Breast epithelium (tissue), 4 donors: Measurements from ENCODE around the gene NIBAN1. TPM values are rescaled to one million over a fixed set of nuclear protein-coding genes. Genes with fewer than 3 reads are reported as not detected.

Experiments
- DNase-seq, 2 donors: peaks; one replicate each; pipeline ENCODE4 v3.0.0-alpha.2; 2019; ENCODE audit warnings: low spot score in 2 of 2
- H3K27ac ChIP-seq, 2 donors: fragments of 200-600 bp; sonication (generic) in 1 of 2; one replicate each; pipeline ENCODE4 v1.5.1; 2016 to 2019; ENCODE audit warnings: mild to moderate bottlenecking in 1 of 2
- H3K27me3 ChIP-seq, 2 donors: fragments of 200-600 bp; sonication (generic) in 1 of 2; one replicate each; pipeline versions ENCODE4 v1.5.1 to v1.6.0; 2017 to 2019; ENCODE audit warnings: control low read depth in 1 of 2, mild to moderate bottlenecking in 1 of 2
- H3K36me3 ChIP-seq: fragments of 200-600 bp; one replicate; pipeline ENCODE4 v1.5.1; 2019
- H3K4me1 ChIP-seq, 2 donors: fragments of 200-600 bp; sonication (generic); one replicate each; pipeline ENCODE4 v1.5.1; 2016 to 2019; ENCODE audit warnings: control low read depth in 1 of 2
- H3K4me3 ChIP-seq, 3 donors: fragments of 200-600 bp; sonication (generic); 1 replicate in 2 of 3; 2 replicates in 1 of 3; pipeline ENCODE4 v1.5.1; 2016 to 2019; ENCODE audit warnings: mild to moderate bottlenecking in 3 of 3, moderate library complexity in 2 of 3
- H3K9me3 ChIP-seq, 2 donors: fragments of 200-600 bp; sonication (generic) in 1 of 2; one replicate each; pipeline ENCODE4 v1.5.1; 2016 to 2019; ENCODE audit warnings: control low read depth in 1 of 2
- POLR2A ChIP-seq: fragments of 450-650 bp; IDR thresholded peaks from one replicate; pipeline ENCODE4 v1.6.1; 2016; ENCODE audit warnings: antibody characterized with exemption, mild to moderate bottlenecking, moderate library complexity
- POLR2AphosphoS5 ChIP-seq, 3 donors: sonication (generic); formaldehyde crosslinking; IDR thresholded peaks; one replicate each; pipeline ENCODE4 v1.6.1; 2017; ENCODE audit warnings: antibody characterized with exemption in 3 of 3
- intact Hi-C: fragments of 100-400 bp; cut with DNase I; formaldehyde crosslinking; loops from one replicate; pipeline ENCODE4 v1.15.1; 2023; ENCODE audit warnings: low total_unique reads
- total RNA-seq, 3 donors: library from RNA; depleted of rRNA; stranded (reverse); fragments of >200 nt; gene quantifications; one replicate each; pipeline ENCODE4 v1.1.0, GENCODE V29; 2016
- TF ChIP-seq, protein P1 (sequence below), 3 donors: fragments of 450-650 bp; IDR thresholded peaks; one replicate each; pipeline ENCODE4 v1.5.1; 2016 to 2017; ENCODE audit warnings: antibody characterized with exemption in 3 of 3, mild to moderate bottlenecking in 3 of 3, moderate library complexity in 3 of 3

NIBAN1 gene, protein sequence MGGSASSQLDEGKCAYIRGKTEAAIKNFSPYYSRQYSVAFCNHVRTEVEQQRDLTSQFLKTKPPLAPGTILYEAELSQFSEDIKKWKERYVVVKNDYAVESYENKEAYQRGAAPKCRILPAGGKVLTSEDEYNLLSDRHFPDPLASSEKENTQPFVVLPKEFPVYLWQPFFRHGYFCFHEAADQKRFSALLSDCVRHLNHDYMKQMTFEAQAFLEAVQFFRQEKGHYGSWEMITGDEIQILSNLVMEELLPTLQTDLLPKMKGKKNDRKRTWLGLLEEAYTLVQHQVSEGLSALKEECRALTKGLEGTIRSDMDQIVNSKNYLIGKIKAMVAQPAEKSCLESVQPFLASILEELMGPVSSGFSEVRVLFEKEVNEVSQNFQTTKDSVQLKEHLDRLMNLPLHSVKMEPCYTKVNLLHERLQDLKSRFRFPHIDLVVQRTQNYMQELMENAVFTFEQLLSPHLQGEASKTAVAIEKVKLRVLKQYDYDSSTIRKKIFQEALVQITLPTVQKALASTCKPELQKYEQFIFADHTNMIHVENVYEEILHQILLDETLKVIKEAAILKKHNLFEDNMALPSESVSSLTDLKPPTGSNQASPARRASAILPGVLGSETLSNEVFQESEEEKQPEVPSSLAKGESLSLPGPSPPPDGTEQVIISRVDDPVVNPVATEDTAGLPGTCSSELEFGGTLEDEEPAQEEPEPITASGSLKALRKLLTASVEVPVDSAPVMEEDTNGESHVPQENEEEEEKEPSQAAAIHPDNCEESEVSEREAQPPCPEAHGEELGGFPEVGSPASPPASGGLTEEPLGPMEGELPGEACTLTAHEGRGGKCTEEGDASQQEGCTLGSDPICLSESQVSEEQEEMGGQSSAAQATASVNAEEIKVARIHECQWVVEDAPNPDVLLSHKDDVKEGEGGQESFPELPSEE
- 10 to 100 TPM; 11.7 to 44.2 (median 34.7) TPM for total RNA-seq

- TF ChIP-seq POLR2AphosphoS5 (IDR thresholded peaks at IDR 0.05) (peak; percentile 53 to 70 (median 56)), POLR2A (peak; percentile 25)
- TF ChIP-seq, protein P1, sequence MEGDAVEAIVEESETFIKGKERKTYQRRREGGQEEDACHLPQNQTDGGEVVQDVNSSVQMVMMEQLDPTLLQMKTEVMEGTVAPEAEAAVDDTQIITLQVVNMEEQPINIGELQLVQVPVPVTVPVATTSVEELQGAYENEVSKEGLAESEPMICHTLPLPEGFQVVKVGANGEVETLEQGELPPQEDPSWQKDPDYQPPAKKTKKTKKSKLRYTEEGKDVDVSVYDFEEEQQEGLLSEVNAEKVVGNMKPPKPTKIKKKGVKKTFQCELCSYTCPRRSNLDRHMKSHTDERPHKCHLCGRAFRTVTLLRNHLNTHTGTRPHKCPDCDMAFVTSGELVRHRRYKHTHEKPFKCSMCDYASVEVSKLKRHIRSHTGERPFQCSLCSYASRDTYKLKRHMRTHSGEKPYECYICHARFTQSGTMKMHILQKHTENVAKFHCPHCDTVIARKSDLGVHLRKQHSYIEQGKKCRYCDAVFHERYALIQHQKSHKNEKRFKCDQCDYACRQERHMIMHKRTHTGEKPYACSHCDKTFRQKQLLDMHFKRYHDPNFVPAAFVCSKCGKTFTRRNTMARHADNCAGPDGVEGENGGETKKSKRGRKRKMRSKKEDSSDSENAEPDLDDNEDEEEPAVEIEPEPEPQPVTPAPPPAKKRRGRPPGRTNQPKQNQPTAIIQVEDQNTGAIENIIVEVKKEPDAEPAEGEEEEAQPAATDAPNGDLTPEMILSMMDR (IDR thresholded peaks at IDR 0.05), result no peak
- H3K36me3 ChIP-seq, result no peaks in the 10 kb centered on the region
- H3K4me1 ChIP-seq, result peaks cover 0 to 3% of the 10 kb centered on the region in 2 donors
- H3K4me3 ChIP-seq, result peak within 1 kb of the TSS; percentile 62 to 90 (median 86)
- no peaks in the 10 kb centered on the region for H3K27me3 ChIP-seq
- peak; percentile 74 to 79 for DNase-seq
- H3K9me3 ChIP-seq, result no peaks in the 10 kb centered on the region
- intact Hi-C loops, result no loop called here
- H3K27ac ChIP-seq, result peak within 1 kb of the TSS; percentile 83 to 87
These were observed at the start of gene NIBAN1 for GRCh38 chr1:184974056-184974836. NIBAN1 (minus strand) TSS chr1:184974508; CDS start chr1:184974356, 152 bp downstream.

DNA sequence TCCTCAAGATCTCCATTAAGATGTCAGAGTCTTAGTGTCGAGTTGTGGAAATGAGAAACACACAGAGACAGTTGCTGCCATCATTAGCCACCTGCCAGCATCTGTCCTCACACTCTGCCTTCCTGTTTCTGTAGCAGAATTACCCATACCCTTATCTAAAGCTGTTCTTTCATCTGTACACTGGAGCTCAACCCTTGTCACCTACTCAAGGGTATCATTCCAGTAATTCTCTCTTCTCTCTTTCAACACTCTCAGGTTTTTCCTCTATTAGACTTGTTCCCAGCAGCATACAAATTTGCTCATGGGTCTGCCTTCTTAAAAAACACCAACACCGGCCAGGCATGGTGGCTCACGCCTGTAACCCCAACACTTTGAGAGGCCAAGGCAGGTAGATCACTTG, 43.7 kb upstream of the NIBAN1 start:
- intact Hi-C loops, result no loop called here
- no peak overlapping the region for H3K27ac ChIP-seq
- H3K27me3 ChIP-seq, result no peaks in the 10 kb centered on the region
- no peak for DNase-seq
- H3K4me1 ChIP-seq, result no peaks in the 10 kb centered on the region
- no peaks in the 10 kb centered on the region for H3K9me3 ChIP-seq
- no peak overlapping the region for H3K4me3 ChIP-seq
- TF ChIP-seq POLR2AphosphoS5 (IDR thresholded peaks at IDR 0.05), result no peak
- TF ChIP-seq, protein P1 (IDR thresholded peaks at IDR 0.05), result no peak
- TF ChIP-seq POLR2A, result no peak
- no peaks in the 10 kb centered on the region for H3K36me3 ChIP-seq

DNA sequence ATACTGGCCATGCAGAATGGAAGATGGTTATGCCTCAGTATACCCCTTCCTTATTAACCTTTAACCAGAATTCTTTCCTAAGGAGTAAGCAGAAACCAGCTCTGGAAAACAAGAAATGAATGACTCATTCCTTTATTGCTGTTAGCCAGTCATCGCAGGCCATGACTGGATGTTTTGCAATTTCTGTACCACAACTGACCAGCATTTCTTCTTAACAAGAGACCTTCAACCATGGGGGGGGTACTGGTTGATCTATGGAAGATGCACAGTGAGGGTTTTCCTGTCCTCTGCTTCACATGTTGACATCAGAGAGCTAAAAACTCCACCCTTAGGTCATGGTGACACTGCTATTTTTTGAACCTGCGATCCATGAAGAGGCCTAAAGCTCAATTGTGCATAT, 43.0 kb upstream of the NIBAN1 start:
- intact Hi-C loops, result no loop called here
- Histone ChIP-seq H3K27ac (no peak overlapping the region), H3K4me1 (no peaks in the 10 kb centered on the region), H3K4me3 (no peak overlapping the region), H3K27me3 (no peaks in the 10 kb centered on the region), H3K9me3 (no peaks in the 10 kb centered on the region), H3K36me3 (no peaks in the 10 kb centered on the region)
- TF ChIP-seq, protein P1 (IDR thresholded peaks at IDR 0.05), result no peak
- TF ChIP-seq POLR2AphosphoS5 (IDR thresholded peaks at IDR 0.05) (no peak), POLR2A (no peak)
- no peak for DNase-seq

- no peak for DNase-seq
- H3K4me1 ChIP-seq, result no peaks in the 10 kb centered on the region
- H3K9me3 ChIP-seq, result no peaks in the 10 kb centered on the region
- TF ChIP-seq, protein P1 (IDR thresholded peaks at IDR 0.05), result no peak
- TF ChIP-seq POLR2A (no peak), POLR2AphosphoS5 (IDR thresholded peaks at IDR 0.05) (no peak)
- H3K36me3 ChIP-seq, result no peaks in the 10 kb centered on the region
- no peak overlapping the region for H3K4me3 ChIP-seq
- intact Hi-C loops, result no loop called here
- H3K27ac ChIP-seq, result no peak overlapping the region
- no peaks in the 10 kb centered on the region for H3K27me3 ChIP-seq
These were observed 42.6 kb upstream of the NIBAN1 start for GRCh38 chr1:185016880-185017279.
